HL-60/S4 treated with retinoic acid at 250 ng/mL for 4 days and 3 days (cell line): ENCODE measurements around the gene DUSP2.

ENCODE experiments used
- in situ Hi-C: fragments of 300-500 bp; cut with MboI; formaldehyde crosslinking; loops from 2 replicates; pipeline ENCODE4 v1.7.0; 2022; ENCODE audit warnings: low sequenced_read_pairs

DUSP2 gene

DNA sequence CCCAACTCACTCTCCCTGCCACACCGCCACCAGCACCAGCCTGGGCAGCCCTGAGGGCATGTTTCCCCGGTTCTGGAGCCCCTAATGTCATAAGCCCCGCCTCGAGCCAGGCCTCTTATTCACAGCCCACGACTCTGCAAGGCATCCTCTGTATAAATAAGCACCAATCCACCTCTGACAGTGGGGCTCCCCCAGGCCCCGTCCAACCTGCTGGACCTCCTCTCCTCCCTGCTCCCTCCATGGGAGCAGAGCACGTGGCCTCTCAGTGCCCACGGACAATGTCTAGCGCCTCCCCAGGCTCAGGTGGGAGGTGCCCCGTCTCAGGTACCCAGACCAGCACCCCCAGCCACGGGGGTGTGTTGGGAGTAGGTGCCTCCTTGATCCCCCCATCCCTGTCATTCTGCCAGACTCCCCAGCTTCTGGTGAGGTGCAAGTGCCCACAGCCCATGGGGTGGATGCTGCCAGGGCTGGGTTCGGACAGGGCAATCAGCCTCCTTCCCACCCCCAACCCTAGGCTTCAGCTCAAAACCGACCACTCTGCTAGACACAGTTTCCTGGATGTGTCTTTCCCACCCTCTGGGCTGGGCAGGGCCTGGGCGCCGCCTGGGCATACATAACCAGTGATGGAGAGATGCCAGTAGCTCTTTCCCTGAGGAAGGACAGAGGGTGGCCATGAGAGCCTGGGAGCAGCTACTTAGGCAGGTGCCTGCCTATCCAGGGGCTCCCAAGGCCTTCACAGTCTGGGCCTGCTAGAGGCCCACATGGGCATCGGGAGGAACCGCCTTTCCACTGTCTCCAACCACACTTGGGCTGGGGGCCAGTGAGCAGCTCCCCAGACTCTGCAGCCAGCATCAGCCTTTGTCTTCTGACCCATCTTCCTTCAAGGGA is 27.3 kb downstream of the DUSP2 start:
- in situ Hi-C loops, result loop anchor here (25.0 kb wide), 1 partner anchor 106 kb away; no protein-coding TSS in a partner anchor

DNA sequence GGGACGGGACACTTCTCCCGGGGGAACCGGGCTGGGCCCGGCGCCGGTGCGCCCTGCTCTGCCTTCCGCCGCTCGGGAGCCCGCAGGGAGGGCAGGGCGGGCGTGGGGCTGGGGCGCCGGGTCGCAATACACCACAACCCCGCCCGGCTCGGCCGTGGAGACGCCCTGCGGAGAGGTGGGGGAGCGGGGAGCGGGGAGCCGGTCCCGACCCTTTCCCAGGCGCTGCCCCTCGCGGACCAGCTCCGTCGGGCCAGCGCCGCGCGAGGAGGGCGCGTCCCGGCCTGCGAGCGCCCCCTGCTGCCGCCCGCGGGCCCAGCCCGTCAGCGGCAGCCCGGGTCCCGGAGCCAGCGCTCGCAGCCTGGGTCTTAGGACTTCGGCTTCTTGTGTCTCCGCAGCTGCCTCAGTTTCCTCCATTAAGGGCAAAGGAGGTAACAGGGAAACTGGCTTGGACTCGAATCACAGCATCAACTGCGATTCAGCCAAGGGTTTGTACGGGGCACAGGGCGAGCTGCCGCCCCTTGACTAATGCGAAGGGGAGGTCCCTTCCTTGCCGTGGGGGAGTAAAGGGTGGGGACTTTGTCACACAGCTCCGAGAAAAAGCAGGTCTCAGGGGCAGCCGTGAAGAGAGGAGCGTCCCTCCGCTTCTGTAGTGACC is 28.2 kb downstream of the DUSP2 start:
- in situ Hi-C loops, result loop anchor here (25.0 kb wide), 1 partner anchor 105 kb away; no protein-coding TSS in a partner anchor

GRCh38 chr2:96116424-96116878 is 28.8 kb downstream of the DUSP2 start, which contains the start of gene ADRA2B:
Gene ADRA2B, minus strand, starts transcription at chr2:96116571. Its CDS starts 422 bp downstream, at chr2:96116149.
- in situ Hi-C loops, result loop anchor here (25.0 kb wide), 1 partner anchor 104 kb away; no protein-coding TSS in a partner anchor

GRCh38 chr2:96115631-96116423 is 29.4 kb downstream of the DUSP2 start:
- in situ Hi-C loops, result loop anchor here (25.0 kb wide), 1 partner anchor 104 kb away; no protein-coding TSS in a partner anchor

GRCh38 chr2:96114903-96115581 is 30.2 kb downstream of the DUSP2 start:
- in situ Hi-C loops, result loop anchor here (25.0 kb wide), 1 partner anchor 103 kb away; no protein-coding TSS in a partner anchor

GRCh38 chr2:96114546-96114902 is 30.7 kb downstream of the DUSP2 start:
- in situ Hi-C loops, result loop anchor here (25.0 kb wide), 1 partner anchor 102 kb away; no protein-coding TSS in a partner anchor

GRCh38 chr2:96113951-96114350 is 31.3 kb downstream of the DUSP2 start:
- in situ Hi-C loops, result loop anchor here (25.0 kb wide), 1 partner anchor 102 kb away; no protein-coding TSS in a partner anchor

GRCh38 chr2:96113367-96113677 is 31.9 kb downstream of the DUSP2 start:
- in situ Hi-C loops, result loop anchor here (25.0 kb wide), 1 partner anchor 101 kb away; no protein-coding TSS in a partner anchor

GRCh38 chr2:96112501-96113366 is 32.5 kb downstream of the DUSP2 start:
- in situ Hi-C loops, result loop anchor here (25.0 kb wide), 1 partner anchor 100 kb away; no protein-coding TSS in a partner anchor

- in situ Hi-C loops, result loop anchor here (25.0 kb wide), 1 partner anchor 100 kb away; no protein-coding TSS in a partner anchor
Measured at GRCh38 chr2:96111823-96112500, 33.3 kb downstream of the DUSP2 start.

DNA sequence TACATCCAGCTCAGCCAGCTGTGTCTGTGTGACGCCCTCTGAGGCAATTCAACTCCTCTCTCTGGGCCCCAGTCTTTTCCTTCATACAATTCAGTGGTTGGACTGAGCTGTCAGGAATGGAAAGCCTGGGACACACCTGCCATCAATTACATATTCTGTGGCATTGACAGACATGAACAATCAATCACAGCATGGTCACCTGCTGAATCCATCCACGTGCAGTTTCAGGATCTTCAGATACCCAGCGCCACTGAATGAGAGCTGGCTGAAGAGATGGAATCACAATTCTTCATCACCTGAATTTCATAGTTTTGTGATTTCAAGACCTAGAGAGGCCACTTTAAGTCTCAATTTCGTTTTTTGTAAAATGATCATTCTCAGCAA is 34.0 kb downstream of the DUSP2 start:
- in situ Hi-C loops, result loop anchor here (25.0 kb wide), 1 partner anchor 99 kb away; no protein-coding TSS in a partner anchor

DNA sequence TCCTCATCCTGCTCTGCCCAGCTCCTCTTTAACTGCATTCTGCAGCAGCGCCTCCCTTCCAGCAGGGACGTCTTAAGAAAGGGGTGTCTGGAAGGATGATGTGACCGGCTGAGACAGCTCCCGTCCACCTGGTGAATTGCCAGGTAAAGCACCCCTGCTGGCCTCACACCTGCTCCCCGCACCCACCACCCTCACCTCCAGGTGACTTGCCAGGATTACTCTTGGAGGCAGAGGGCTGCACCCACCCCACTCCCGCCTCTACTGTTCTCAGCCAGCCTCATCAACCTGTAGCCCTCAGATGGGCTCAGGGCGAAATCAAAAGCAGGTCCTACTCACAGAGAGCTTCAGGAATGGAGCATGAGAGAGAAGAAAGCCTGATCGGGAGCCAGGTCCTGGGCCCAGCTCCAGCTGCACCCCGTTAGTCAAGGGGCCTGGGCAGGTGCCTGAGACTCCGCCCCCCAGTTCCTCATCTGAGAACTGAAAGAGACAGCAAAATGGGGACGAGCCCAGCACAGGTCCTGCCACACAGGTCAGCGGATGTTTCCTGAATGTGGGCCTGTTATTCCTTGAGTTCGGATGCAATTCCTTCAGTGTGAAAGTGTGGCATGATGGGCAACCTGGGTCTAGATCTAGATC is 34.5 kb downstream of the DUSP2 start:
- in situ Hi-C loops, result loop anchor here (25.0 kb wide), 1 partner anchor 98 kb away; no protein-coding TSS in a partner anchor

GRCh38 chr2:96109931-96110511 is 35.2 kb downstream of the DUSP2 start:
- in situ Hi-C loops, result loop anchor here (25.0 kb wide), 1 partner anchor 98 kb away; no protein-coding TSS in a partner anchor

DNA sequence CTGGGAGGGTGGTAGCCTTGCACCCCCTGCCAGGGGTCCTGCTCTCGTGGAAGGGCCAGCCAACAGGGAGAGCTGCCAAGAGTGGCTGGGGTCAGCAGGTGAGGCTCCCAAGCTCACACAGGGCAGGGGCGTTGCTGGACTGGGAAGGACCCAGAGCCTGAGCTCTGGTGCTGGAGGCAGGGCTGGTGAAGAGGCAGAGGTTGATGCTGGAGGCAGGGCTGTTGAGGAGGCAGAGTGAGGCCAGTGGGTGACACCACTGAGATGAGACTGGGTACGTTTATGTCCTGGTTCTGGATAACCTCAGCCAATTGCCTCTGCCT is 35.9 kb downstream of the DUSP2 start:
- in situ Hi-C loops, result loop anchor here (25.0 kb wide), 1 partner anchor 97 kb away; no protein-coding TSS in a partner anchor

GRCh38 chr2:96108541-96109360 is 36.5 kb downstream of the DUSP2 start:
- in situ Hi-C loops, result loop anchor here (25.0 kb wide), 1 partner anchor 96 kb away; no protein-coding TSS in a partner anchor

DNA sequence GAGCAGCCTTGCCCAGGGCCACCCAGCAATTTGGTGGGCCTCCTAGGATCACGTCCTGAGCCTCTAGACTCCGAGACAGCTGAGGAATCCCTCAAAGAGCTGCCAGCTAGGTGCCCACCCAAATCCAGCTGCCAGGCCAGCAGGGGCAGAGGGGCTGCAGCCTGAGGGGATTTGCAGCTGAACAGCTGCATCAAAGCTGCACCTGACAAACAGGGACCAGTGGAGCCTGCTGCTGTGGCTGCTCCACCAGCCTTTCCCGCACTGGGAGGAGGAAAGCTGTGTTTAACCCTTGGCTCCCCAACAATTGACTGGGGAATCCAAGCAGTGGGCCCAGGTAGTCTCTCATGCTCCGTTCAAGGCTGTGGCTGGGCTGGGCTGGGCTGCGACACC is 37.1 kb downstream of the DUSP2 start:
- in situ Hi-C loops, result loop anchor here (25.0 kb wide), 1 partner anchor 96 kb away; no protein-coding TSS in a partner anchor

DNA sequence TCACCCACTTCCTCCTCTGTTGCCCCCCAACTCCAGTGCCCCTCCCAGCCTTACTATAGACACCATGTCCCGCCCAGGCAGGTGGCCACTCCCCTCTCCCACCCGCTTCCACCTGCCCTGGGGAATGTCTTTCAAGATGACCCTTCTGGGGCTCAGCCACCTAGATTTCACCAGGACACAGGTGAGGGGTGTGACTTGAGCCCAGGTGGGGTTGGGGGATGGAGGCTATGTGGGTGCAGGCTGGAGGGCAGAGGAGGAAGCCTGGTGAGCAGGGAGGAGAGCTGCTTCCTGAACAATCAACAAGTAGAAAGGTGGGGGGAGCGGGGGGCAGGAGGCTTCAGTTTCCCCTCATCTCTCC is 37.6 kb downstream of the DUSP2 start:
- in situ Hi-C loops, result loop anchor here (25.0 kb wide), 1 partner anchor 95 kb away; no protein-coding TSS in a partner anchor
